HG03196 (cell line): ENCODE measurements around the gene CHN2.

ENCODE experiments used
- ATAC-seq: cut with Tn5 transposase; IDR thresholded peaks from one replicate; pipeline ENCODE4 v1.9.1; 2021; ENCODE audit not compliant: unreplicated experiment

The CHN2 gene

GRCh38 chr7:29386196-29386765 lies 191.7 kb downstream of the CHN2 start:
- ATAC-seq: no peak

GRCh38 chr7:29391262-29391661 lies 196.7 kb downstream of the CHN2 start:
- ATAC-seq: no peak

GRCh38 chr7:29394321-29394720 lies 199.7 kb downstream of the CHN2 start:
- no peak for ATAC-seq

DNA sequence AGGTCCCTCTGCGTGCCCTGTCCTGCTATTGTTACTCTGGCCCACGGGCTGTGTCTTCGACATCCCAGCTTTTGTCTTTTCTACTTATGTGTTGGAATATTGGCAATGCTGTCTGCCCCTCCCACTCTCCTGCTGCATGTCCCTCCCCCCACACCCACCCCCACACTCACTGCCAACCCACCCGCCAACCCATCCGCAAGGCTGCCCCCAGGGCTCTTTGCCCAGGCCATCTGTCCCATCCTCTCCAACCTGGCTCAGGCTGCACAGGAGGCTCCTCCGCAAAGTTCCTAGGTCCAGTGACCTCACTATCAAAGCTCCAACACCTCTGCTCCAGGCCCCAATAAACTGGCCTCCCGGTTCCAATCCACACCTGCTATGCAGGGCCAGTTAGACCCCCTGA lies 202.0 kb downstream of the CHN2 start:
- ATAC-seq: no peak

GRCh38 chr7:29397398-29397797 lies 202.8 kb downstream of the CHN2 start:
- ATAC-seq: no peak

- ATAC-seq: no peak
Observed at GRCh38 chr7:29398011-29398410, 203.4 kb downstream of the CHN2 start.

GRCh38 chr7:29400437-29400836 lies 205.9 kb downstream of the CHN2 start:
- ATAC-seq: no peak

DNA sequence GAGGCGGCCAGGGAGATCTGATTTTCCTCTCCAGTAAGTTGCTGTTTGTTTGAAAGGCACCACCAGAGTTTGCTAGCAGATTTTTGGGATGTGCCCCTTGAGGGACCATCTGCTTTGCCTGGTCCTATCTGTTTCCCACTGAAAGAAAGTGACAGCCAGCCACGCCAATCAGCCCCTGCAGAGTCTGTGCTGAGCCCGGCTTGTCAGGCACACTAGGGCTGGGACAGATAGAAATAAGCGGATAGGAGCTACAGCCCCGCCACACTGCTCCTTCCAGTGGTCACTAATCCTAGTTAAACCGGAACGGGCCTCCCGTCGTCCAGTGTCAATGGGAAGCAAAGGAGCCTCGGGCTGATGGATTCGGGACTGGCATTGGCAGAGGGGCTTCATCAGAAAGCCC lies 207.2 kb downstream of the CHN2 start:
- ATAC-seq: no peak

GRCh38 chr7:29405891-29406290 lies 211.3 kb downstream of the CHN2 start:
- ATAC-seq: no peak

DNA sequence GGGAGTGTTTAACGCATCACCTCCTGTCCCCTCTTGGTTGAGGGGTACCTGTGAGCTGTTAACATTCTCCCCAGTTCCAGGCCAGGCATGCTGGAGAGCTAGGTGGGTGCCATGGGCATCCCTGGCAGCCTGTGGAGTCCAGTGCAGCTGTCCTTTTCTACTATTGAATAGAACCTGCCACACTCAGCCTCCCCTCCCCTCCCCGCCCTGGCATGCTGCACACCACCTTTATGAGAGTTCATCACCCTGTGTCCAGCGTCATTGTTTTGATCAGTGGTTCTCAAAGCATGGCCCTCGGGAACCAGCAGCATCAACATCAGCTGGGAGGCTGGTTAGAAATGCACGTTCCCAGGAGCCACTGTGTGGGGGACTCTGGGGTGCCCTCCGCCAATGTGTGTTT lies 211.8 kb downstream of the CHN2 start:
- no peak for ATAC-seq

GRCh38 chr7:29408841-29409243 lies 214.3 kb downstream of the CHN2 start:
- ATAC-seq: no peak

DNA sequence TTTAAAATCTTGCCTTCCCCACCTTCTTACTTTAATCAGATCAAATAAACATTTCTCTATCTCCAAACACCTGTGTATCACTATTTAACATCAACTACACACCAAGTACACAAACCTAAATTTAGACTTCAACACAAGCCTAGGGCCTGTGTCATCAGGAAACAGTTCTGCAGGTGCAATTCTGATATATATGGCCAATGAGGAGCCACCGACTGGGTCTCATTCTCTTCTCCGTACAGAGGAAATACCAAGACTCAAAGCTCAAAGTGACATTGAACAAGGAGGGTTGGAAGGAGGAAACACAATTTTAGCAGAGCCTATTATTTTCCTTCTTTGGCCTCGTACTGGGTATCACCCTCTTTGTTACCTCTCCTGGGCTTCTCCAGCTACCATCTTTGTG lies 216.4 kb downstream of the CHN2 start:
- ATAC-seq: no peak

DNA sequence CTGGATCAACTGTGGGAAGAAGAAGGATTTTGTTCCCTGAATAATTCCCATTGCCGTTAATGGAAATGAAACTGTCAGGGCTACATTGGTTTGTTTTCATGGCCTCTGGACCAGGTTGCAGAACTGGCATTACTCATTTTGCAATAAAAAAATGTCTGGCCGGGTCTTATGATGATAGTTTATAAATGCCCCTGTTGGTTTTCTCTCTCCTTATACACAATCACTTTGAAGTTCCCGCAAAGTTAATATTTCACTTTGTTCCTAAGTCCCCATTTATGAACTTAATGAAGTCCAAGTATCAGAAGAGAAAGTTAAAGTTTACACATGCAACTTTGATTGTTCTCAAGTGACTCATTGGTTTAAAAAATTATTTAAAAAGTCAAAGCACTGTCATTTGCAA lies 218.3 kb downstream of the CHN2 start:
- ATAC-seq: no peak

- ATAC-seq: no peak
Observed at GRCh38 chr7:29413626-29414136, 219.1 kb downstream of the CHN2 start.

GRCh38 chr7:29414216-29414615 lies 219.6 kb downstream of the CHN2 start:
- ATAC-seq: no peak

DNA sequence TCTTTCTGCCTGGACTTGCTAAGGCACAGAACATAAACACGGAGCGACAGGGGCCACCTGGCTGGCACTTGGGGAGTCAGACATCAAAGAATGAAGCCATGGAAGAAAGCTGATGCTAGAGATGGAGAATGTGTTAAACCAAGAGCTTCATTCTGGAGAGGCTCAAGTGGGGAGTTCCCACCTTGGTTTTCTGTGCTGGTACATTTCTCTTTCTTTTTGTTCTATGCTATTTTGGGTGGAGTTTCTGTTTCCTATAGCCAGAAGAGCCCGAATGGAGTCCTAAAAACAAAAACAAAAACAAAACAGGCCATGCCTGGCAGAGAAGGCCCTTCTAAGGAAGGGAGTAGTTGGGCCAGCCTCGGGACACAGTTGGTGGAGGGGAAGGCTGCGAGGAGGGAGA lies 220.6 kb downstream of the CHN2 start:
- no peak for ATAC-seq

- no peak for ATAC-seq
Observed at GRCh38 chr7:29416276-29416937, 221.8 kb downstream of the CHN2 start.

- ATAC-seq: no peak
Observed at GRCh38 chr7:29416938-29417305, 222.3 kb downstream of the CHN2 start.

DNA sequence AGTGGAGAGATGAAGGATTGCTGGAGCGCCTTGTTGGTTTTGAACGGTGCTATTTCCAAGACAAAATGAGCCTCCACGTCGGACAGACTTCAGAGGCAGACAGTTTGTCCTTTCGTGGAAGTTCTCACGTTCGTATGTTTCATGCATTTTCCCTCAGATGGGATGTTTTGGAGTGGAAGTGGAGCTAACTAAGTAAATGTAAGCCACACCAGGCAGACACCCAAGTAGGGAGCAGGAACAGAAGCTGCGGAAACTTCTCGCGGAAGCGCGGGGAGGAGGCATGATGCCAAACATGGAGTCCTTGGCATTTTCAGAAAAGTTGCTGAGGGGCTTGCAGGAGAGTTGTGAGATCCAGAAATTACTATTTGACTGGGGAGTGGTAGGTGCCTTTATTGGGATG lies 223.5 kb downstream of the CHN2 start:
- no peak for ATAC-seq

- no peak for ATAC-seq
Observed at GRCh38 chr7:29418651-29419050, 224.1 kb downstream of the CHN2 start.

- ATAC-seq: no peak
Observed at GRCh38 chr7:29420011-29420410, 225.4 kb downstream of the CHN2 start.

DNA sequence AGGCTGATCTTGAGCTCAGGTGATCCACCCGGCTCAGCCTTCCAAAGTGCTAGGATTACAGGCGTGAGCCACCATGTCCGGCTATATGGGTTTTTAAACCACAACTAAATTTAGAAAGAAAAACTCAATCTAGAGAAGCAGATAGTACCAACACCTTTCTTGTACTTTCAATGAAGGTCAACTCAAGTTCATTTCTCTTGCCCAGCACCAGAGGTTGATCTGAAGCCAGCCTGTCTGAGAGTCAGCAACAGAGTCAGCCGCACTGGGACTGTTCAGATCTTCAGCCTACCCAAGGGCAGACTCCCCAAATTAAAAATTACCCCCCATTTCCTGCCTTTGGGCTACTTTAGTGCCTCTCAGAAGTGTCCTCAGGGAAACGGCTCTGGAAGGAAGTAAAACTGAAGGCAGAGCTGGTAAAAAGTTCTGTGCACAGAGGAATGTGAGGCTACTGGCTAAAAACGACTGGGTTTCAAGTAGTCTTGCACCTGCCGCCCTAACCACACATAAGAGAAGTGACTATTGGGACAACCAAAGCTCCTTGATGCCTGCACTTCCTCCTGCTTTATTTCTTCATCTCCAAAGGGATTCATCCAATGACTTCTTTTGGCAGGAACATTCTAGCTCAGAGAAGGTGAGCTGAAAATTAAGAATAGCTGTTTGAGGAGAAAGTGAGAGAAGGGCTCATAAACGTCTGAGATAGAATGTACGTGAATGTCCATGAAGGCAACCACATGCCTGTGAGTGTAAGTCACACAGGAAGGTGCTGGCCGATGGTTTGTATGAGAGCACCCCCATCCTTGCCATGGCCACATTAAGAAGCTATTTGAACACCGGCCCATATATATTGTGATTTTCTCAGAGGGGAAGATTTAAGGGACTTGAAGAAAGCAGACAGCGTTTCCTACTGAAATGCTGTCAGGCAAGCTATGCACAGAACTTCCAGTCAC lies 226.7 kb downstream of the CHN2 start:
- no peak for ATAC-seq
